ENCODE data around the gene ANKS1B.
A peak's percentile ranks its signal among the peaks of the same experiment; 100 is the strongest.
"Not testable (repeated sequence)": the region's sequence is repeated elsewhere in the genome, so short reads cannot be mapped to it uniquely, and the experiment has no call there.

Gene ANKS1B

GRCh38 chr12:98852181-98852580 is 1132.6 kb downstream of the ANKS1B start:
- no peak overlapping the region for H3K4me3 ChIP-seq (ENCODE audit: low read depth, low read length)
- TF ChIP-seq CTCF (conservative IDR thresholded peaks at IDR 0.05; ENCODE audit: low read depth, low read length): no peak
- DNase-seq (ENCODE audit: low read depth): no peak

GRCh38 chr12:98847242-98847641 is 1137.5 kb downstream of the ANKS1B start:
- H3K4me3 ChIP-seq (ENCODE audit: low read depth, low read length): no peak overlapping the region
- no peak for TF ChIP-seq CTCF (conservative IDR thresholded peaks at IDR 0.05; ENCODE audit: low read depth, low read length)
- no peak for DNase-seq (ENCODE audit: low read depth)

- no peak overlapping the region for H3K4me3 ChIP-seq (ENCODE audit: low read depth, low read length)
- DNase-seq (ENCODE audit: low read depth): no peak
- TF ChIP-seq CTCF (conservative IDR thresholded peaks at IDR 0.05; ENCODE audit: low read depth, low read length): no peak
Observed at GRCh38 chr12:98845957-98846356, 1138.8 kb downstream of the ANKS1B start.

- TF ChIP-seq CTCF (conservative IDR thresholded peaks at IDR 0.05; ENCODE audit: low read depth, low read length): no peak
- no peak overlapping the region for H3K4me3 ChIP-seq (ENCODE audit: low read depth, low read length)
- DNase-seq (ENCODE audit: low read depth): no peak
Observed at GRCh38 chr12:98840325-98840724, 1144.4 kb downstream of the ANKS1B start.

GRCh38 chr12:98838231-98838647 is 1146.5 kb downstream of the ANKS1B start:
- peak; percentile 62 for DNase-seq (ENCODE audit: low read depth)
- no peak overlapping the region for H3K4me3 ChIP-seq (ENCODE audit: low read depth, low read length)
- TF ChIP-seq CTCF (conservative IDR thresholded peaks at IDR 0.05; ENCODE audit: low read depth, low read length): peak; percentile 73

GRCh38 chr12:98837134-98837752 is 1147.5 kb downstream of the ANKS1B start:
- H3K4me3 ChIP-seq (ENCODE audit: low read depth, low read length): not testable (repeated sequence)
- DNase-seq (ENCODE audit: low read depth): peak; percentile 87

GRCh38 chr12:98830657-98831056 is 1154.1 kb downstream of the ANKS1B start:
- H3K4me3 ChIP-seq (ENCODE audit: low read depth, low read length): no peak overlapping the region
- no peak for DNase-seq (ENCODE audit: low read depth)
- no peak for TF ChIP-seq CTCF (conservative IDR thresholded peaks at IDR 0.05; ENCODE audit: low read depth, low read length)

Data from choroid plexus epithelial cell (primary cell).